GM12872 (cell line): Measurements from ENCODE around the gene SPEM2.

Experiments used
- TF ChIP-seq, protein P1 (sequence below): IDR thresholded peaks from 3 replicates; pipeline ENCODE4 v1.5.1; 2011; ENCODE audit warnings: low read depth, mild to moderate bottlenecking, low read length, moderate library complexity; ENCODE audit not compliant: insufficient read depth

SPEM2 gene

DNA sequence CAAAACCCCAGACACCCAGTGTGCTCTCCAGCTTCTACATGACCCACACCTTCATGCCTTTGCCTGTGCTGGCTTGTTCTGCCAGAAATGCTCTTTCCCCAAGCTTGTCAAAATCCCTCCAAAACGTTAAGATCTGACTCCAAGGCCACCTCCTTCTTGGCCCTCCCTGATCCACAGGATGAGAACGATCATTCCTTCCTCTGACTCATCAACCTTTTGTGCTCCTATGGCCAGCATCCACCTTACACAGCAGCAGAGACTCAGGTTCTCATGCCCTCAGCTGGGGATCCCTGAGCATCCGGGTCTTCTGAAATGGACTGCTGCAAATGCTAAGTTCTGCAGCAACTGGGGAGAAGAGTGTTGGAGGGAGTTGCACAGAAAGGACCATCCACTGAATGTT, 51.1 kb downstream of the SPEM2 start:
- TF ChIP-seq, protein P1, sequence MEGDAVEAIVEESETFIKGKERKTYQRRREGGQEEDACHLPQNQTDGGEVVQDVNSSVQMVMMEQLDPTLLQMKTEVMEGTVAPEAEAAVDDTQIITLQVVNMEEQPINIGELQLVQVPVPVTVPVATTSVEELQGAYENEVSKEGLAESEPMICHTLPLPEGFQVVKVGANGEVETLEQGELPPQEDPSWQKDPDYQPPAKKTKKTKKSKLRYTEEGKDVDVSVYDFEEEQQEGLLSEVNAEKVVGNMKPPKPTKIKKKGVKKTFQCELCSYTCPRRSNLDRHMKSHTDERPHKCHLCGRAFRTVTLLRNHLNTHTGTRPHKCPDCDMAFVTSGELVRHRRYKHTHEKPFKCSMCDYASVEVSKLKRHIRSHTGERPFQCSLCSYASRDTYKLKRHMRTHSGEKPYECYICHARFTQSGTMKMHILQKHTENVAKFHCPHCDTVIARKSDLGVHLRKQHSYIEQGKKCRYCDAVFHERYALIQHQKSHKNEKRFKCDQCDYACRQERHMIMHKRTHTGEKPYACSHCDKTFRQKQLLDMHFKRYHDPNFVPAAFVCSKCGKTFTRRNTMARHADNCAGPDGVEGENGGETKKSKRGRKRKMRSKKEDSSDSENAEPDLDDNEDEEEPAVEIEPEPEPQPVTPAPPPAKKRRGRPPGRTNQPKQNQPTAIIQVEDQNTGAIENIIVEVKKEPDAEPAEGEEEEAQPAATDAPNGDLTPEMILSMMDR = no peak

DNA sequence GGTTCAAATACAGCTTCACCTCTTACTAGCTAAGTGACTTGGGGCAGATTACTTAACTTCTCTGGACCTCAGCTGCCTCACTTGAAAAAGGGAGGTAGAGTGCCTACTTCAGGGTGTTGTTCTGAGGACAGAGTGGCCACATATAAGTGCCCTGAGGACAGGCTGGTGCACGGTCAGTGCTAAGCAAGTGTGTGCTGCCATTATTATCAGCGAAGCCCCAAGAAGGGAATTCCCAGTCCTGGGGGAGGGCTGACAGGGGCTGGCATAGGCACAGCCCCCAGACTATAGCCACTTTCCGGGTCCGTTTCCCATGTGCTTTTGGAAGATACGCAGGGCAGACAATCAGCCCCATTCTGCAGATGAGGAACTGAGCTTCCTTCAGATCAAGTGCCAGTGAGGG, 51.5 kb downstream of the SPEM2 start:
- TF ChIP-seq, protein P1 = no peak
